K562 (cell line): ENCODE data around the gene KPTN. TPM values are rescaled to one million over a fixed set of nuclear protein-coding genes. Genes with fewer than 3 reads are reported as not detected.

Source experiments
- ELF1 ChIP-seq: fragments of 200-800 bp; sonication (Bioruptor generic); IDR thresholded peaks from 2 replicates; pipeline ENCODE4 v1.6.1; 2016; ENCODE audit warnings: missing genetic modification characterization, missing compliant biosample characterization
- FOXM1 ChIP-seq, 2 experiments: fragments of 450-650 bp in 1 of 2; sonication (generic) in 1 of 2; formaldehyde crosslinking in 1 of 2; IDR thresholded peaks; 2 replicates each; pipeline versions ENCODE4 v1.6.1 to v1.9.0; 2017 to 2022; ENCODE audit warnings: low read depth in 2 of 2, mild to moderate bottlenecking in 2 of 2, missing genetic modification reagents in 1 of 2, moderate library complexity in 1 of 2
- GTF2F1 ChIP-seq: IDR thresholded peaks from 2 replicates; pipeline ENCODE4 v1.6.1; 2011; ENCODE audit warnings: low read depth, low read length, improper control_type of control experiment
- HMG20A ChIP-seq: fragments of 450-650 bp; formaldehyde crosslinking; conservative IDR thresholded peaks from 2 replicates; pipeline ENCODE4 v1.4.0; 2020; ENCODE audit warnings: mild to moderate bottlenecking, mixed read lengths
- NCOA4 ChIP-seq: fragments of 450-650 bp; IDR thresholded peaks from 2 replicates; pipeline ENCODE4 v1.6.1; 2018; ENCODE audit warnings: mild to moderate bottlenecking; ENCODE audit not compliant: partially characterized antibody
- NFE2 ChIP-seq: IDR thresholded peaks from 2 replicates; pipeline ENCODE4 v1.6.1; 2014; ENCODE audit warnings: antibody characterized with exemption, low read depth
- RBFOX2 ChIP-seq: fragments of 200-400 bp; formaldehyde crosslinking; IDR thresholded peaks from 2 replicates; pipeline ENCODE4 v1.6.1; 2017; ENCODE audit warnings: low read depth, mild to moderate bottlenecking, low read length, moderate library complexity
- SMARCA4 ChIP-seq: fragments of 450-650 bp; IDR thresholded peaks from 2 replicates; pipeline ENCODE4 v1.6.1; 2016
- SNIP1 ChIP-seq: fragments of 450-650 bp; IDR thresholded peaks from 2 replicates; pipeline ENCODE4 v1.7.1; 2017; ENCODE audit warnings: low read depth, mild to moderate bottlenecking
- SP2 ChIP-seq: IDR thresholded peaks from 2 replicates; pipeline ENCODE4 v1.6.1; 2011; ENCODE audit warnings: mild to moderate bottlenecking, low read depth, low read length, moderate library complexity; ENCODE audit not compliant: poor library complexity, severe bottlenecking; ENCODE audit errors: extremely low read depth
- TCFL5 ChIP-seq: fragments of 250-450 bp; sonication (Bioruptor Pico); conservative IDR thresholded peaks from 2 replicates; pipeline ENCODE4 v1.6.1; 2021; ENCODE audit warnings: mild to moderate bottlenecking, moderate library complexity, matching md5 sums
- TEAD2 ChIP-seq: fragments of 450-650 bp; IDR thresholded peaks from 2 replicates; pipeline ENCODE4 v1.6.1; 2016; ENCODE audit warnings: missing genetic modification characterization, control low read depth, missing compliant biosample characterization
- ZNF121 ChIP-seq: sonication (generic); formaldehyde crosslinking; conservative IDR thresholded peaks from 2 replicates; pipeline ENCODE4 v1.8.0; 2022; ENCODE audit warnings: missing genetic modification reagents
- ZNF324 ChIP-seq: fragments of 250-450 bp; sonication (Bioruptor Pico); IDR thresholded peaks from 2 replicates; pipeline ENCODE4 v1.4.0; 2020; ENCODE audit warnings: mild to moderate bottlenecking
- polyA plus RNA-seq, 8 experiments: library from polyadenylated mRNA; depleted of rRNA in 4 of 8; stranded (reverse) in 5 of 8; unstranded in 3 of 8; fragments of >200 nt; fragmentation: Nextera tagmentation in 2 of 8; fragmentation: Illumina TruSeq in 1 of 8; extraction: Ambion mirVana in 2 of 8; extraction: Trizol in 1 of 8; gene quantifications; 2 replicates each; pipeline versions ENCODE4 v1.2.1 to v1.2.3, GENCODE V29; 2011 to 2014; ENCODE audit warnings: inconsistent platforms in 1 of 8, missing spikeins in 1 of 8
- total RNA-seq, 7 experiments: library from RNA; depleted of rRNA in 6 of 7; stranded (reverse); fragments of >200 nt in 6 of 7; fragmentation: Illumina TruSeq in 2 of 7; extraction: Trizol in 2 of 7; gene quantifications; 2 replicates each; pipeline versions ENCODE4 v1.2.1 to v1.2.3, GENCODE V29; 2011 to 2021; ENCODE audit warnings: low replicate concordance in 1 of 7
- TF ChIP-seq, protein P1 (sequence below): fragments of 250-450 bp; sonication (Bioruptor Pico); IDR thresholded peaks from 2 replicates; pipeline ENCODE4 v1.9.0; 2021; ENCODE audit warnings: mild to moderate bottlenecking, inconsistent platforms
- TF ChIP-seq, protein P2 (sequence below): fragments of 450-650 bp; formaldehyde crosslinking; IDR thresholded peaks from 2 replicates; pipeline ENCODE4 v1.4.0; 2020; ENCODE audit warnings: mild to moderate bottlenecking, moderate library complexity
- TF ChIP-seq, protein P3 (sequence below): fragments of 150-350 bp; IDR thresholded peaks from 2 replicates; pipeline ENCODE4 v1.6.1; 2014; ENCODE audit warnings: low read depth, mild to moderate bottlenecking, low read length, borderline replicate concordance

The KPTN gene
- total and polyA plus RNA-seq, 9 of the 15 experiments (the other 6 are each of a cell fraction or from before 2014, with no cell fraction given), result 0.56 to 18.2 (median 8.5) TPM

DNA sequence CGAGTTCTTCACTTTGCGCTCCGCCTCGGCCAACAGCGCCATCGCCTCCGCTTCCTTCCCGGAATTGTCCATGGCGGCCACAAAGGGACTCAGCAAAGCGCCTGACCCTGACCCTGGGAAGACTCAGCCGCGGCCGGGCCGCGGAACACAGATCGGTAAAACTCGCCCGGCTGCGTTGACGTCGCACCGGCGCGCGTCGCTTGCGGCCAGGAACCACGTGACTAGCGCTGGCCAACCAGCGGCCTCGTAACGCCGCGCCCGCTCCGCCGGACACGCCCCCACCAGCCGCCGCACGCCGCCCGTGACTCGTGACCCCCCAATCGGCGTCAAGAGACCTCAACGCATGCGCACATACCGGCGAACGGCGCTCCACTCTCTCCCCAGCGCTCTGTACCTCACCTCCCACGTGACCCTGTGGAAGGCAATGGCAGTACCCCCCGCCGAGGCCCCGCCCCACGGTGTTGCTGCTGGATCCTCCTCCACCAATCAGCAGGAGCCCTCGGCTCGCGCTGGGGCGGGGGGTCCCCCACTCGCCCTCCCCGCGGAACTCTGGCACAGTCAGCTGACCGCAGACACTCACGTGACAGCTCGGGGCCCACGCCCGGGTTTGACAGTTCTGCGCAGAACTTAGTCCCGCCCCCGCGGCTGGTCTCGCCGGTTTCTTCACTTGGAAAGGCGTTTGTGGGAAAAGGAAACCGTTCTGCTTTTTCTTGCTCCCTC is 31.0 kb upstream of the KPTN start, which contains the start of gene NAPA (continued):
- TF ChIP-seq, protein P1, sequence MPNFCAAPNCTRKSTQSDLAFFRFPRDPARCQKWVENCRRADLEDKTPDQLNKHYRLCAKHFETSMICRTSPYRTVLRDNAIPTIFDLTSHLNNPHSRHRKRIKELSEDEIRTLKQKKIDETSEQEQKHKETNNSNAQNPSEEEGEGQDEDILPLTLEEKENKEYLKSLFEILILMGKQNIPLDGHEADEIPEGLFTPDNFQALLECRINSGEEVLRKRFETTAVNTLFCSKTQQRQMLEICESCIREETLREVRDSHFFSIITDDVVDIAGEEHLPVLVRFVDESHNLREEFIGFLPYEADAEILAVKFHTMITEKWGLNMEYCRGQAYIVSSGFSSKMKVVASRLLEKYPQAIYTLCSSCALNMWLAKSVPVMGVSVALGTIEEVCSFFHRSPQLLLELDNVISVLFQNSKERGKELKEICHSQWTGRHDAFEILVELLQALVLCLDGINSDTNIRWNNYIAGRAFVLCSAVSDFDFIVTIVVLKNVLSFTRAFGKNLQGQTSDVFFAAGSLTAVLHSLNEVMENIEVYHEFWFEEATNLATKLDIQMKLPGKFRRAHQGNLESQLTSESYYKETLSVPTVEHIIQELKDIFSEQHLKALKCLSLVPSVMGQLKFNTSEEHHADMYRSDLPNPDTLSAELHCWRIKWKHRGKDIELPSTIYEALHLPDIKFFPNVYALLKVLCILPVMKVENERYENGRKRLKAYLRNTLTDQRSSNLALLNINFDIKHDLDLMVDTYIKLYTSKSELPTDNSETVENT (CRISPR knock-in tag), result peak; percentile 4; the same call in 1 of the 2 replicates
- TF ChIP-seq ZNF324 (CRISPR knock-in tag), result no peak
- no peak for TF ChIP-seq SNIP1
- TF ChIP-seq RBFOX2, result peak; percentile 89
- no peak for TF ChIP-seq SMARCA4
- TF ChIP-seq, protein P2, sequence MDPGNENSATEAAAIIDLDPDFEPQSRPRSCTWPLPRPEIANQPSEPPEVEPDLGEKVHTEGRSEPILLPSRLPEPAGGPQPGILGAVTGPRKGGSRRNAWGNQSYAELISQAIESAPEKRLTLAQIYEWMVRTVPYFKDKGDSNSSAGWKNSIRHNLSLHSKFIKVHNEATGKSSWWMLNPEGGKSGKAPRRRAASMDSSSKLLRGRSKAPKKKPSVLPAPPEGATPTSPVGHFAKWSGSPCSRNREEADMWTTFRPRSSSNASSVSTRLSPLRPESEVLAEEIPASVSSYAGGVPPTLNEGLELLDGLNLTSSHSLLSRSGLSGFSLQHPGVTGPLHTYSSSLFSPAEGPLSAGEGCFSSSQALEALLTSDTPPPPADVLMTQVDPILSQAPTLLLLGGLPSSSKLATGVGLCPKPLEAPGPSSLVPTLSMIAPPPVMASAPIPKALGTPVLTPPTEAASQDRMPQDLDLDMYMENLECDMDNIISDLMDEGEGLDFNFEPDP (CRISPR knock-in tag), result no peak
- TF ChIP-seq, protein P3, sequence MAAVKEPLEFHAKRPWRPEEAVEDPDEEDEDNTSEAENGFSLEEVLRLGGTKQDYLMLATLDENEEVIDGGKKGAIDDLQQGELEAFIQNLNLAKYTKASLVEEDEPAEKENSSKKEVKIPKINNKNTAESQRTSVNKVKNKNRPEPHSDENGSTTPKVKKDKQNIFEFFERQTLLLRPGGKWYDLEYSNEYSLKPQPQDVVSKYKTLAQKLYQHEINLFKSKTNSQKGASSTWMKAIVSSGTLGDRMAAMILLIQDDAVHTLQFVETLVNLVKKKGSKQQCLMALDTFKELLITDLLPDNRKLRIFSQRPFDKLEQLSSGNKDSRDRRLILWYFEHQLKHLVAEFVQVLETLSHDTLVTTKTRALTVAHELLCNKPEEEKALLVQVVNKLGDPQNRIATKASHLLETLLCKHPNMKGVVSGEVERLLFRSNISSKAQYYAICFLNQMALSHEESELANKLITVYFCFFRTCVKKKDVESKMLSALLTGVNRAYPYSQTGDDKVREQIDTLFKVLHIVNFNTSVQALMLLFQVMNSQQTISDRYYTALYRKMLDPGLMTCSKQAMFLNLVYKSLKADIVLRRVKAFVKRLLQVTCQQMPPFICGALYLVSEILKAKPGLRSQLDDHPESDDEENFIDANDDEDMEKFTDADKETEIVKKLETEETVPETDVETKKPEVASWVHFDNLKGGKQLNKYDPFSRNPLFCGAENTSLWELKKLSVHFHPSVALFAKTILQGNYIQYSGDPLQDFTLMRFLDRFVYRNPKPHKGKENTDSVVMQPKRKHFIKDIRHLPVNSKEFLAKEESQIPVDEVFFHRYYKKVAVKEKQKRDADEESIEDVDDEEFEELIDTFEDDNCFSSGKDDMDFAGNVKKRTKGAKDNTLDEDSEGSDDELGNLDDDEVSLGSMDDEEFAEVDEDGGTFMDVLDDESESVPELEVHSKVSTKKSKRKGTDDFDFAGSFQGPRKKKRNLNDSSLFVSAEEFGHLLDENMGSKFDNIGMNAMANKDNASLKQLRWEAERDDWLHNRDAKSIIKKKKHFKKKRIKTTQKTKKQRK, result no peak
- TF ChIP-seq TEAD2 (tag), result no peak
- TF ChIP-seq TCFL5 (CRISPR knock-in tag), result no peak
- TF ChIP-seq NCOA4, result no peak
- no peak for TF ChIP-seq HMG20A (CRISPR knock-in tag)
- TF ChIP-seq FOXM1 (IDR thresholded peaks at IDR 0.05; ENCODE audit: low read depth), result peak; percentile 65; the same call in 1 of the 2 replicates
- no peak for TF ChIP-seq FOXM1 (CRISPR knock-in tag; IDR thresholded peaks at IDR 0.05; ENCODE audit: low read depth)
- TF ChIP-seq ZNF121 (CRISPR knock-in tag), result no peak
- TF ChIP-seq GTF2F1, result no peak
- peak; percentile 22 for TF ChIP-seq SP2
- no peak for TF ChIP-seq NFE2
- TF ChIP-seq ELF1 (tag), result no peak
